MM.1S (cell line): ENCODE results near the gene SHBG.

ENCODE experiments used
- DNase-seq: peaks from one replicate; pipeline ENCODE4 v3.0.0-alpha.2; 2015
- H2AFZ ChIP-seq: fragments of 300-600 bp; sonication (generic); 2 replicates; pipeline ENCODE4 v1.6.0; 2016; ENCODE audit warnings: antibody characterized with exemption, low read length
- H3F3A ChIP-seq: fragments of 300-600 bp; sonication (generic); 2 replicates; pipeline ENCODE4 v1.6.1; 2016; ENCODE audit warnings: mild to moderate bottlenecking, antibody characterized with exemption, low read length, moderate library complexity, mixed read lengths; ENCODE audit not compliant: insufficient read depth
- H3K27ac ChIP-seq: fragments of 300-600 bp; sonication (generic); 2 replicates; pipeline ENCODE4 v1.5.1; 2016; ENCODE audit warnings: mild to moderate bottlenecking, low read length
- H3K27me3 ChIP-seq: fragments of 300-600 bp; sonication (generic); replicated peaks from 2 replicates; pipeline ENCODE4 v1.6.0; 2016; ENCODE audit warnings: low read length; ENCODE audit not compliant: insufficient read depth
- H3K36me3 ChIP-seq: fragments of 300-600 bp; sonication (generic); replicated peaks from 2 replicates; pipeline ENCODE4 v1.6.1; 2016; ENCODE audit warnings: mild to moderate bottlenecking, low read length, mixed read lengths; ENCODE audit not compliant: insufficient read depth
- H3K4me1 ChIP-seq: fragments of 300-600 bp; sonication (generic); 2 replicates; pipeline ENCODE4 v1.6.1; 2016; ENCODE audit warnings: low read length, mixed read lengths
- H3K4me2 ChIP-seq: fragments of 300-600 bp; sonication (generic); 2 replicates; pipeline ENCODE4 v1.6.0; 2016; ENCODE audit warnings: low read depth, low read length
- H3K4me3 ChIP-seq: fragments of 300-600 bp; sonication (generic); 2 replicates; pipeline ENCODE4 v1.5.1; 2016; ENCODE audit warnings: low read length, mixed read lengths
- H3K79me2 ChIP-seq: fragments of 300-600 bp; sonication (generic); 2 replicates; pipeline ENCODE4 v1.6.1; 2016; ENCODE audit warnings: mixed run types, low read length, mixed read lengths
- H3K9ac ChIP-seq: fragments of 300-600 bp; sonication (generic); 2 replicates; pipeline ENCODE4 v1.6.1; 2016; ENCODE audit warnings: low read length, mixed read lengths
- H3K9me2 ChIP-seq: fragments of 300-600 bp; sonication (generic); replicated peaks from 2 replicates; pipeline ENCODE4 v1.6.1; 2016; ENCODE audit warnings: mild to moderate bottlenecking, low read length, mixed read lengths; ENCODE audit not compliant: insufficient read depth
- H3K9me3 ChIP-seq: fragments of 300-600 bp; sonication (generic); replicated peaks from 2 replicates; pipeline ENCODE4 v1.6.1; 2016; ENCODE audit warnings: mild to moderate bottlenecking, low read length, mixed read lengths; ENCODE audit not compliant: insufficient read depth
- H4K20me1 ChIP-seq: fragments of 300-600 bp; sonication (generic); 2 replicates; pipeline ENCODE4 v1.6.1; 2016; ENCODE audit warnings: mild to moderate bottlenecking, low read length, moderate library complexity, mixed read lengths; ENCODE audit not compliant: insufficient read depth
- EZH2 ChIP-seq: fragments of 300-600 bp; sonication (generic); optimal IDR thresholded peaks from 2 replicates; pipeline ENCODE3; 2017; ENCODE audit warnings: low read depth, mild to moderate bottlenecking, antibody characterized with exemption, low read length, mixed read lengths
- EZH2phosphoT487 ChIP-seq: fragments of 300-600 bp; sonication (generic); IDR thresholded peaks from 2 replicates; pipeline ENCODE4 v1.6.1; 2018; ENCODE audit warnings: antibody characterized with exemption, low read length
- TF ChIP-seq, protein P1 (sequence below): fragments of 300-600 bp; sonication (generic); IDR thresholded peaks from 2 replicates; pipeline ENCODE4 v1.5.1; 2016; ENCODE audit warnings: antibody characterized with exemption, low read length, mixed read lengths

Gene SHBG

DNA sequence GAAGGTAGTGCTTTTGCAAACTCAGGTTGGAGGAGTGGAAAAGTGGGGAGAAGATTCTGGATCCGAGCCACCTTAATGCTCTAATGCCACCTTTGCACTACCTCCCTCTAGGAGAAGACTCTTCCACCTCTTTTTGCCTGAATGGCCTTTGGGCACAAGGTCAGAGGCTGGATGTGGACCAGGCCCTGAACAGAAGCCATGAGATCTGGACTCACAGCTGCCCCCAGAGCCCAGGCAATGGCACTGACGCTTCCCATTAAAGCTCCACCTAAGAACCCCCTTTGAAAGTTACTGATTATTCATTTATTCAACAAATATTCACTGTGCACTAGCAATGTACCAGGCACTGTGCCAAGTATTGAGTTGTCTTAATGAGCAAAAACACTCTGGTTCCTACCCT is 3.2 kb downstream of the SHBG start:
- Histone ChIP-seq H3K9ac (no peak overlapping the region), H3K27me3 (peaks cover 30% of the 10 kb centered on the region), H3K9me3 (no peaks in the 10 kb centered on the region), H3K36me3 (no peaks in the 10 kb centered on the region), H3K4me1 (peaks cover 7% of the 10 kb centered on the region), H3K27ac (no peak overlapping the region), H4K20me1 (no peaks in the 10 kb centered on the region), H3K4me2 (no peak overlapping the region), H3K4me3 (no peak overlapping the region), H3K79me2 (no peaks in the 10 kb centered on the region), H3K9me2 (no peaks in the 10 kb centered on the region), H2AFZ (no peak overlapping the region; the same call in 1 of the 2 replicates), H3F3A (no peaks in the 10 kb centered on the region)
- DNase-seq = no peak
- no peak for TF ChIP-seq EZH2
- TF ChIP-seq EZH2phosphoT487 = no peak
- TF ChIP-seq, protein P1, sequence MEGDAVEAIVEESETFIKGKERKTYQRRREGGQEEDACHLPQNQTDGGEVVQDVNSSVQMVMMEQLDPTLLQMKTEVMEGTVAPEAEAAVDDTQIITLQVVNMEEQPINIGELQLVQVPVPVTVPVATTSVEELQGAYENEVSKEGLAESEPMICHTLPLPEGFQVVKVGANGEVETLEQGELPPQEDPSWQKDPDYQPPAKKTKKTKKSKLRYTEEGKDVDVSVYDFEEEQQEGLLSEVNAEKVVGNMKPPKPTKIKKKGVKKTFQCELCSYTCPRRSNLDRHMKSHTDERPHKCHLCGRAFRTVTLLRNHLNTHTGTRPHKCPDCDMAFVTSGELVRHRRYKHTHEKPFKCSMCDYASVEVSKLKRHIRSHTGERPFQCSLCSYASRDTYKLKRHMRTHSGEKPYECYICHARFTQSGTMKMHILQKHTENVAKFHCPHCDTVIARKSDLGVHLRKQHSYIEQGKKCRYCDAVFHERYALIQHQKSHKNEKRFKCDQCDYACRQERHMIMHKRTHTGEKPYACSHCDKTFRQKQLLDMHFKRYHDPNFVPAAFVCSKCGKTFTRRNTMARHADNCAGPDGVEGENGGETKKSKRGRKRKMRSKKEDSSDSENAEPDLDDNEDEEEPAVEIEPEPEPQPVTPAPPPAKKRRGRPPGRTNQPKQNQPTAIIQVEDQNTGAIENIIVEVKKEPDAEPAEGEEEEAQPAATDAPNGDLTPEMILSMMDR = no peak

DNA sequence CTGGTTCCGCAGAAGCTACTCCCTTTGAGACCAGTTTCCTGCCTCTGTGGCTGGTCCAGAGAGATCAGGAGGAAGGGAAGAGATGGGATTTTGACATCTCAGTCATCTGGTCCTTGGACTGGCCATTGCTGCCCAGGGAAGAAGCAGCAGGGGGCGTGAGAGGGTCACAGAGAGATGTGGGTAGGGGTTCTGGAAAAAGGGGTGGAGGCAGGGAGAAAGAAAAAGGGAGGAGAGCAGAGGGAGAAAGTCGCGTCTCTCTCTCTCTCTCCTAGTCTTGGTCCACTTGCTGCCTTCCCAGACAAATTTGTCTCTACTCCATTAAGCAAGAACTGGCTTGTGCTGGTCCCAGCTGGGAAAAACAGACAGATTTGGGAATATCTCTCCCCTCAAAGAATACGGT is 4.4 kb downstream of the SHBG start:
- no peak overlapping the region for H3K4me3 ChIP-seq
- H3K4me2 ChIP-seq = no peak overlapping the region
- DNase-seq = no peak
- no peaks in the 10 kb centered on the region for H3K9me2 ChIP-seq
- H3K4me1 ChIP-seq = peaks cover 7% of the 10 kb centered on the region
- no peaks in the 10 kb centered on the region for H4K20me1 ChIP-seq
- no peak overlapping the region for H3K27ac ChIP-seq
- H3K27me3 ChIP-seq = peaks cover 30% of the 10 kb centered on the region
- no peaks in the 10 kb centered on the region for H3K36me3 ChIP-seq
- TF ChIP-seq EZH2 (no peak), EZH2phosphoT487 (no peak)
- TF ChIP-seq, protein P1 = peak; percentile 47
- H3K9ac ChIP-seq = no peak overlapping the region
- H2AFZ ChIP-seq = no peak overlapping the region
- no peaks in the 10 kb centered on the region for H3K79me2 ChIP-seq
- no peaks in the 10 kb centered on the region for H3K9me3 ChIP-seq
- H3F3A ChIP-seq = no peaks in the 10 kb centered on the region

DNA sequence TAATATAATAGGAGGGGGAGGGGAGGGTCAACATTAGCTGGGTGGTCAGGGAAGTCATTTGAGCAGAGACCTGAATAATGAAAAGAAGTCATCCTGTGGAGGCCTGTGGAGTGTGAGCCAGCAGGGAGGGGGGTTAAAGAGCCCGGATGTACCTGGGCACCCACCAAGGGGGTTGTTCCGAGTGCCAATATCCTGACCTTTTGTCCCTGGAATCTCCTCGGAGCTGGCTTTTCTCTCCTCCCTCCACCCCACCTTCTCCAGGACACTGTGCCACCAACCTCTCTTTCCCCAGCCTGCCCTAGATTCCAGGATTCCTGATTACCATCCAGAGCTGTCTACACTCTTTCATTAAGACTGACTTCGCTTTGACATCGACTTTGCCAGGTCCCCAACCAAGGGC is 6.2 kb downstream of the SHBG start:
- H3K4me2 ChIP-seq = no peak overlapping the region
- no peaks in the 10 kb centered on the region for H4K20me1 ChIP-seq
- no peaks in the 10 kb centered on the region for H3F3A ChIP-seq
- no peak overlapping the region for H3K27ac ChIP-seq
- H3K27me3 ChIP-seq = peaks cover 39% of the 10 kb centered on the region
- DNase-seq = no peak
- no peak overlapping the region for H3K4me3 ChIP-seq
- TF ChIP-seq EZH2 (no peak), EZH2phosphoT487 (no peak)
- TF ChIP-seq, protein P1 = no peak
- H3K9ac ChIP-seq = no peak overlapping the region
- peaks cover 7% of the 10 kb centered on the region for H3K4me1 ChIP-seq
- H3K36me3 ChIP-seq = no peaks in the 10 kb centered on the region
- no peaks in the 10 kb centered on the region for H3K9me3 ChIP-seq
- H3K79me2 ChIP-seq = no peaks in the 10 kb centered on the region
- no peaks in the 10 kb centered on the region for H3K9me2 ChIP-seq
- no peak overlapping the region for H2AFZ ChIP-seq
